Neural cell (in vitro differentiated cells): ENCODE data around the gene GOLGA6A.

Source experiments
- CTCF ChIP-seq: fragments of 450-650 bp; IDR thresholded peaks from 2 replicates; pipeline ENCODE4 v1.5.1; 2014; ENCODE audit warnings: antibody characterized with exemption, mild to moderate bottlenecking, moderate library complexity; ENCODE audit not compliant: poor library complexity, severe bottlenecking
- EP300 ChIP-seq: fragments of 450-650 bp; conservative IDR thresholded peaks from 2 replicates; pipeline ENCODE4 v1.6.1; 2014; ENCODE audit warnings: antibody characterized with exemption, mild to moderate bottlenecking, moderate library complexity; ENCODE audit not compliant: poor library complexity, severe bottlenecking
- POLR2AphosphoS5 ChIP-seq: IDR thresholded peaks from 2 replicates; pipeline ENCODE4 v1.6.1; 2012
- REST ChIP-seq: IDR thresholded peaks from 2 replicates; pipeline ENCODE4 v1.6.1; 2012; ENCODE audit warnings: borderline replicate concordance
- SMC3 ChIP-seq: fragments of 450-650 bp; conservative IDR thresholded peaks from 2 replicates; pipeline ENCODE4 v1.6.1; 2014; ENCODE audit warnings: antibody characterized with exemption, mild to moderate bottlenecking, moderate library complexity; ENCODE audit not compliant: poor library complexity
- TAF1 ChIP-seq: IDR thresholded peaks from 2 replicates; pipeline ENCODE4 v1.6.1; 2012; ENCODE audit warnings: low read depth

DNA sequence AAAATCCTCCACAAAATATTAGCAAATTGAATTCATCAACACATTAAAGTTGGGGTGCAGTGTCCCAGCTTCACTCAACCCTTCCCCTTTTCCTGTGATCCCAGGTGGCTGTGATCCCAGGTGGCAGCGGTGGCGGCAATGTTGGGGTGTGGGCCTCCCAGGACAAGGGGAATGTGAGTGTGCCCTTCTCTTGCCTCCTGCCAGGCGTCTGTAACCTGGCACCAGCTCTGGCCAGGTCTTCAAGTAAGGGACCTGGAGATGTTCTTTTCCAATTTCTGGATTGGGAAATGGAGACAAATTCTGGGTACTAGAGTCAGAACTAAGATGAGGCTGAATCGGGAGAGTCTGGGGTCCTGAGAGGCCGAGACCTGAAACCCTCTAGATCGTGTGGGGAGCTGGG is 20.1 kb downstream of the GOLGA6A start:
- TF ChIP-seq EP300 (no peak), CTCF (no peak), POLR2AphosphoS5 (no peak), REST (no peak), TAF1 (no peak), SMC3 (no peak)
